MM.1S (cell line): ENCODE results near the gene UTS2.

Source experiments
- DNase-seq: peaks from one replicate; pipeline ENCODE4 v3.0.0-alpha.2; 2015
- H2AFZ ChIP-seq: fragments of 300-600 bp; sonication (generic); 2 replicates; pipeline ENCODE4 v1.6.0; 2016; ENCODE audit warnings: antibody characterized with exemption, low read length
- H3F3A ChIP-seq: fragments of 300-600 bp; sonication (generic); 2 replicates; pipeline ENCODE4 v1.6.1; 2016; ENCODE audit warnings: mild to moderate bottlenecking, antibody characterized with exemption, low read length, moderate library complexity, mixed read lengths; ENCODE audit not compliant: insufficient read depth
- H3K27ac ChIP-seq: fragments of 300-600 bp; sonication (generic); 2 replicates; pipeline ENCODE4 v1.5.1; 2016; ENCODE audit warnings: mild to moderate bottlenecking, low read length
- H3K27me3 ChIP-seq: fragments of 300-600 bp; sonication (generic); replicated peaks from 2 replicates; pipeline ENCODE4 v1.6.0; 2016; ENCODE audit warnings: low read length; ENCODE audit not compliant: insufficient read depth
- H3K36me3 ChIP-seq: fragments of 300-600 bp; sonication (generic); replicated peaks from 2 replicates; pipeline ENCODE4 v1.6.1; 2016; ENCODE audit warnings: mild to moderate bottlenecking, low read length, mixed read lengths; ENCODE audit not compliant: insufficient read depth
- H3K4me1 ChIP-seq: fragments of 300-600 bp; sonication (generic); 2 replicates; pipeline ENCODE4 v1.6.1; 2016; ENCODE audit warnings: low read length, mixed read lengths
- H3K4me2 ChIP-seq: fragments of 300-600 bp; sonication (generic); 2 replicates; pipeline ENCODE4 v1.6.0; 2016; ENCODE audit warnings: low read depth, low read length
- H3K4me3 ChIP-seq: fragments of 300-600 bp; sonication (generic); 2 replicates; pipeline ENCODE4 v1.5.1; 2016; ENCODE audit warnings: low read length, mixed read lengths
- H3K79me2 ChIP-seq: fragments of 300-600 bp; sonication (generic); 2 replicates; pipeline ENCODE4 v1.6.1; 2016; ENCODE audit warnings: mixed run types, low read length, mixed read lengths
- H3K9ac ChIP-seq: fragments of 300-600 bp; sonication (generic); 2 replicates; pipeline ENCODE4 v1.6.1; 2016; ENCODE audit warnings: low read length, mixed read lengths
- H3K9me2 ChIP-seq: fragments of 300-600 bp; sonication (generic); replicated peaks from 2 replicates; pipeline ENCODE4 v1.6.1; 2016; ENCODE audit warnings: mild to moderate bottlenecking, low read length, mixed read lengths; ENCODE audit not compliant: insufficient read depth
- H3K9me3 ChIP-seq: fragments of 300-600 bp; sonication (generic); replicated peaks from 2 replicates; pipeline ENCODE4 v1.6.1; 2016; ENCODE audit warnings: mild to moderate bottlenecking, low read length, mixed read lengths; ENCODE audit not compliant: insufficient read depth
- H4K20me1 ChIP-seq: fragments of 300-600 bp; sonication (generic); 2 replicates; pipeline ENCODE4 v1.6.1; 2016; ENCODE audit warnings: mild to moderate bottlenecking, low read length, moderate library complexity, mixed read lengths; ENCODE audit not compliant: insufficient read depth
- EZH2 ChIP-seq: fragments of 300-600 bp; sonication (generic); optimal IDR thresholded peaks from 2 replicates; pipeline ENCODE3; 2017; ENCODE audit warnings: low read depth, mild to moderate bottlenecking, antibody characterized with exemption, low read length, mixed read lengths
- EZH2phosphoT487 ChIP-seq: fragments of 300-600 bp; sonication (generic); IDR thresholded peaks from 2 replicates; pipeline ENCODE4 v1.6.1; 2018; ENCODE audit warnings: antibody characterized with exemption, low read length
- TF ChIP-seq, protein P1 (sequence below): fragments of 300-600 bp; sonication (generic); IDR thresholded peaks from 2 replicates; pipeline ENCODE4 v1.5.1; 2016; ENCODE audit warnings: antibody characterized with exemption, low read length, mixed read lengths

UTS2 gene

DNA sequence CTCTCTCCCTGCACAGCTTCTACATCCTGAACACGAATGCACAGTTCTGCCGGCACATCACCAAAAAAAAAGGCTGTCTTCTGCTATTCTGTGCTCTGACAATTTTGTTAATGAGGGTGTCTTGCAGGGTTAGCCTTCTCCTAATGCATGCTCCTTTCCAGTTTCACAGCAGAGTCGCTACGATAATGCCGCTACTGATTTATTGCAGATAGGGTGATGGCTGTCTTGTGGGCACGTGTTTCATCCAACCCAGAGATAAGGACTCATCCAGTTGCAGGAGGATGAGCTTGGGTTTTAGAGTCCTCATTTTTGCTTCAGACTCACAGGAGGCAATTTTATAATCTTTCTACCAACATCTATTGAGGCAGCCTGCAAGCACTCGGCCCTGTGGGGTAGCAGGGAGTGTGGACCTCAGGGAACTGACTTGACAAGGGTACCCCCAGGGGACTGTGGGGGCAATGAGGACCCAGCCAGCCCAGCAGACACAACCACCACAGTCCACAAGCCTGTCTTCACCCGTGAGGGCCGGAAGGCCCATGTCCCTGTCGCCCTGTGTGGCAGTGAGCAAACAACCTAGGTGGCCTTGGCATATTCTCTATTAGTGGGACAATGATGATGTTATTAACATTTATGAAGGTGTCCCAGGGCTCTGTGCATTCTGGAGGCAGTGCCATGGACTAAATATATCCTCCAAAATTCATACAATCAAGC, 15.4 kb upstream of the UTS2 start:
- TF ChIP-seq, protein P1, sequence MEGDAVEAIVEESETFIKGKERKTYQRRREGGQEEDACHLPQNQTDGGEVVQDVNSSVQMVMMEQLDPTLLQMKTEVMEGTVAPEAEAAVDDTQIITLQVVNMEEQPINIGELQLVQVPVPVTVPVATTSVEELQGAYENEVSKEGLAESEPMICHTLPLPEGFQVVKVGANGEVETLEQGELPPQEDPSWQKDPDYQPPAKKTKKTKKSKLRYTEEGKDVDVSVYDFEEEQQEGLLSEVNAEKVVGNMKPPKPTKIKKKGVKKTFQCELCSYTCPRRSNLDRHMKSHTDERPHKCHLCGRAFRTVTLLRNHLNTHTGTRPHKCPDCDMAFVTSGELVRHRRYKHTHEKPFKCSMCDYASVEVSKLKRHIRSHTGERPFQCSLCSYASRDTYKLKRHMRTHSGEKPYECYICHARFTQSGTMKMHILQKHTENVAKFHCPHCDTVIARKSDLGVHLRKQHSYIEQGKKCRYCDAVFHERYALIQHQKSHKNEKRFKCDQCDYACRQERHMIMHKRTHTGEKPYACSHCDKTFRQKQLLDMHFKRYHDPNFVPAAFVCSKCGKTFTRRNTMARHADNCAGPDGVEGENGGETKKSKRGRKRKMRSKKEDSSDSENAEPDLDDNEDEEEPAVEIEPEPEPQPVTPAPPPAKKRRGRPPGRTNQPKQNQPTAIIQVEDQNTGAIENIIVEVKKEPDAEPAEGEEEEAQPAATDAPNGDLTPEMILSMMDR, result no peak
- TF ChIP-seq EZH2phosphoT487, result no peak
- TF ChIP-seq EZH2, result no peak
- no peak for DNase-seq
- no peak overlapping the region for H3K4me3 ChIP-seq

DNA sequence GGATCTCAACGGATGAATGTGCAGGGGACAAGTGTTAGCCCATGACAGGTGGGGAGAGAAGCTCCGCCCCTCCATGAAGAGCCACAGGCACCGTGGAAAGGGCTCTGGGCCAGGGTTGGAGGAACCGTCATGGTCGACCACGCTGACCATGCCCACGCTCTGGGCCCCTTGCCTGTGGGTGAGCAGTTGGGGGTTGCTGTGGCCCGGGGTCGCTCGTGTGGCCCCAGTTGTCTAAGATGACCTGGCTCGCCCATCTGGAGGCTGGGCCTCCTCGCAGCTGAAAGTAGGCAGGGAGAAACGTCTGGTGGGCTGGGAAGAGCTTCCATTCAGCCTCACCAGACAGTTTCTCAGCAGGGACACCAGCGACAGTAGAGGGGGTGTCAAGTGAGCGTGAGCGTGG, 13.1 kb upstream of the UTS2 start:
- no peaks in the 10 kb centered on the region for H3K36me3 ChIP-seq
- no peak overlapping the region for H3K4me2 ChIP-seq
- H3F3A ChIP-seq, result no peaks in the 10 kb centered on the region

More for the DNA sequence above, 15.4 kb upstream of the UTS2 start:
- no peaks in the 10 kb centered on the region for H3K9me2 ChIP-seq
- H4K20me1 ChIP-seq, result no peaks in the 10 kb centered on the region
- no peak overlapping the region for H3K4me2 ChIP-seq
- no peaks in the 10 kb centered on the region for H3K9me3 ChIP-seq
- no peaks in the 10 kb centered on the region for H3F3A ChIP-seq
- no peaks in the 10 kb centered on the region for H3K79me2 ChIP-seq
- peaks cover 83% of the 10 kb centered on the region for H3K27me3 ChIP-seq
- no peaks in the 10 kb centered on the region for H3K4me1 ChIP-seq
- no peaks in the 10 kb centered on the region for H3K36me3 ChIP-seq
- no peak overlapping the region for H3K27ac ChIP-seq
- H3K9ac ChIP-seq, result no peak overlapping the region
- no peak overlapping the region for H2AFZ ChIP-seq

DNA sequence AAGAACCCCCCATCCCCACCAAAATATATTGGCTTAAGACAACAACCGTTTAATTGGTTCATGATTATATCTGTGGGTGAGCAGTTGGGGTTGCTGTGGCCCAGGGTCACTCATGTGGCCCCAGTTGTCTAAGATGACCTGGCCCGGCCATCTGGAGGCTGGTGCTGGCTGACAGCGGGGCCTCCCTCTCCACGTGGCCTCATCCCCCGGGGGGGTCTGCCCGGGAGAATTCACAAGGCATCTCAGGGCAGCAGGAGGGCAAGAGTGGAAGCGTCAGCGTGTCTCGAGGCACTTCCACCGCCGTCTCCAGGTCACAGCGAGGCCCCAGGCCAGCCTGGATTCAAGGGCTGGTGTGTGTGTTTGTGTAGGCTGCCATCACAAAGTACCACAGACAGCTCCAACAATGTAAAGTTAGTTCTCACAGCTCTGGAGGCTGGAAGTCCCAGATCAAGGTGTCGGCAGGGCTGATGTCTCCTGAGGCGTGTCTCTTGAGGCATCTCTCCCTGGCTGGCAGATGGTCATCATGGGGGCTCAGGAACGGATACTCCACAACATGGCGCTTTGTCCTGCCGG, 11.0 kb upstream of the UTS2 start:
- Histone ChIP-seq H3K9me2 (no peaks in the 10 kb centered on the region), H3K4me3 (no peak overlapping the region), H3F3A (no peaks in the 10 kb centered on the region), H3K9me3 (no peaks in the 10 kb centered on the region), H3K4me2 (no peak overlapping the region), H3K36me3 (no peaks in the 10 kb centered on the region), H3K27ac (no peak overlapping the region), H2AFZ (no peak overlapping the region), H4K20me1 (no peaks in the 10 kb centered on the region), H3K4me1 (no peaks in the 10 kb centered on the region), H3K79me2 (no peaks in the 10 kb centered on the region), H3K27me3 (peaks cover 53% of the 10 kb centered on the region), H3K9ac (no peak overlapping the region)
- no peak for DNase-seq
- TF ChIP-seq, protein P1, result no peak
- TF ChIP-seq EZH2, result no peak
- no peak for TF ChIP-seq EZH2phosphoT487

More for the DNA sequence above, 13.1 kb upstream of the UTS2 start:
- no peak overlapping the region for H2AFZ ChIP-seq
- no peak for DNase-seq
- no peaks in the 10 kb centered on the region for H3K9me3 ChIP-seq
- no peak overlapping the region for H3K27ac ChIP-seq
- no peak overlapping the region for H3K4me3 ChIP-seq
- no peaks in the 10 kb centered on the region for H4K20me1 ChIP-seq
- H3K79me2 ChIP-seq, result no peaks in the 10 kb centered on the region
- H3K9ac ChIP-seq, result no peak overlapping the region
- peaks cover 73% of the 10 kb centered on the region for H3K27me3 ChIP-seq
- H3K9me2 ChIP-seq, result no peaks in the 10 kb centered on the region
- H3K4me1 ChIP-seq, result no peaks in the 10 kb centered on the region
- TF ChIP-seq EZH2phosphoT487, result no peak
- TF ChIP-seq, protein P1, result no peak
- TF ChIP-seq EZH2, result no peak
